ENCODE measurements around the gene WFDC6. TPM values are rescaled to one million over a fixed set of nuclear protein-coding genes. Genes with fewer than 3 reads are reported as not detected.

The WFDC6 gene
- total RNA-seq, 1 experiment from 2014 or later = not detected

DNA sequence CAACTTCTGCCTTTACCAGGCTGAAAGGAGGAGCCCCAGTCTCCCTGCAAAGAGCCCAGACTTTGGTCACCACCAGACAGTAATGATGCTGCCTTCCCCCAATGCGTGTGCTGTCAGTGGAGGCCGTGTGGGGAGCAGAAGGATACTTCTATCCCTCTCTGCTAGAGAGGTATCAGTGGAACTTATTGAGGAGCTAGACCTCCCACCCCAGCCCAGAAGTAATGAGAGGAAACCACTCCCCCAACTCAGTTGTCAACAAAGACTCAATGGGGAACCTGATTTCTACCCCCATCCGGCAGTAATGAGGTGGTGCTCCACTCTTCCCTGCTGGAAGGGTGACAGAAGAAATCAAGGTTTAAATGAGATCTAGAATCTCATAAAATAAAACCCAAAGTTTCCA lies 44.2 kb upstream of the WFDC6 start:
- H3K27me3 Mint-ChIP-seq (ENCODE audit: insufficient read depth, unreplicated experiment) = no peaks in the 10 kb centered on the region
- H3K36me3 Mint-ChIP-seq (ENCODE audit: insufficient read depth, unreplicated experiment) = no peaks in the 10 kb centered on the region
- Histone ChIP-seq H3K36me3 (ENCODE audit: control insufficient read depth, insufficient read depth, low read length) (no peaks in the 10 kb centered on the region), H3K4me1 (peaks cover 7% of the 10 kb centered on the region), H3K9me3 (no peaks in the 10 kb centered on the region), H3K27me3 (replicated peaks; ENCODE audit: control insufficient read depth, insufficient read depth, low read length) (no peaks in the 10 kb centered on the region), H3K4me3 (ENCODE audit: low read depth, low read length) (no peak overlapping the region)
- intact Hi-C loops (cut with micrococcal nuclease; ENCODE audit: unreplicated experiment) = no loop called here
- ChIA-PET POLR2A (no interaction called here), CTCF (interaction anchor here (0.6 kb wide), 1 partner anchor 187 kb away, joined by 3 read pairs; no protein-coding TSS in a partner anchor)
- TF ChIP-seq, protein P1, sequence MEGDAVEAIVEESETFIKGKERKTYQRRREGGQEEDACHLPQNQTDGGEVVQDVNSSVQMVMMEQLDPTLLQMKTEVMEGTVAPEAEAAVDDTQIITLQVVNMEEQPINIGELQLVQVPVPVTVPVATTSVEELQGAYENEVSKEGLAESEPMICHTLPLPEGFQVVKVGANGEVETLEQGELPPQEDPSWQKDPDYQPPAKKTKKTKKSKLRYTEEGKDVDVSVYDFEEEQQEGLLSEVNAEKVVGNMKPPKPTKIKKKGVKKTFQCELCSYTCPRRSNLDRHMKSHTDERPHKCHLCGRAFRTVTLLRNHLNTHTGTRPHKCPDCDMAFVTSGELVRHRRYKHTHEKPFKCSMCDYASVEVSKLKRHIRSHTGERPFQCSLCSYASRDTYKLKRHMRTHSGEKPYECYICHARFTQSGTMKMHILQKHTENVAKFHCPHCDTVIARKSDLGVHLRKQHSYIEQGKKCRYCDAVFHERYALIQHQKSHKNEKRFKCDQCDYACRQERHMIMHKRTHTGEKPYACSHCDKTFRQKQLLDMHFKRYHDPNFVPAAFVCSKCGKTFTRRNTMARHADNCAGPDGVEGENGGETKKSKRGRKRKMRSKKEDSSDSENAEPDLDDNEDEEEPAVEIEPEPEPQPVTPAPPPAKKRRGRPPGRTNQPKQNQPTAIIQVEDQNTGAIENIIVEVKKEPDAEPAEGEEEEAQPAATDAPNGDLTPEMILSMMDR (IDR thresholded peaks at IDR 0.05; ENCODE audit: insufficient read depth in 1 of 2, low read depth in 1 of 2, low read length in 1 of 2, severe bottlenecking in 1 of 2, unreplicated experiment in 1 of 2) = no peak
- no TSS peak for BruUV-seq (replicated peaks)
- no peaks in the 10 kb centered on the region for H3K9me3 Mint-ChIP-seq (ENCODE audit: unreplicated experiment)
- DNase-seq = no peak
- peaks cover 7% of the 10 kb centered on the region for H3K4me1 Mint-ChIP-seq (ENCODE audit: low read depth, unreplicated experiment)
- H3K27ac Mint-ChIP-seq (ENCODE audit: unreplicated experiment) = no peak overlapping the region
- no peak overlapping the region for H3K4me3 Mint-ChIP-seq (ENCODE audit: unreplicated experiment)

DNA sequence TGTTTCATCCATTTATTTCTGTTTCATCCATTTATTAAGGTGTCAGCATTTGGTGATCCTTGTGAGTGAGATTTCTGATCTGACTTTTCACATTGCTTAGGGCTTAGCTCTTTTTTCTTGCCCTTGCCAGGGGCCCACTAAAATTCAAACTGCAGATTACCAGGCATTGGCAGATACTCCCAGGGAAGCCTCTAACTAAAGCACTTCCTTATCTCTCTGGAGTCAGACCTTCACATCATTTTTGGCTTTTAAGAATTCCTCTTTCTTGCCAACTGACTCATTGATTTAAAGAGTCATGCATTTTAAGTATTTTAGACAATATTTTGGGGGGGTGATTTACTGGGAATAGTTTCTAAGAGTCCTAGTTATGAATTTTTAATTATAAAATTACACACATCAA lies 42.4 kb upstream of the WFDC6 start:
- H3K27me3 Mint-ChIP-seq (ENCODE audit: insufficient read depth, unreplicated experiment) = no peaks in the 10 kb centered on the region
- Histone ChIP-seq H3K36me3 (ENCODE audit: control insufficient read depth, insufficient read depth, low read length) (no peaks in the 10 kb centered on the region), H3K27me3 (replicated peaks; ENCODE audit: control insufficient read depth, insufficient read depth, low read length) (no peaks in the 10 kb centered on the region), H3K4me3 (ENCODE audit: low read depth, low read length) (no peak overlapping the region), H3K4me1 (peaks cover 14% of the 10 kb centered on the region), H3K9me3 (no peaks in the 10 kb centered on the region)
- H3K36me3 Mint-ChIP-seq (ENCODE audit: insufficient read depth, unreplicated experiment) = peaks cover 4% of the 10 kb centered on the region
- no peak for DNase-seq
- POLR2A ChIA-PET = no interaction called here
- H3K27ac Mint-ChIP-seq (ENCODE audit: unreplicated experiment) = no peak overlapping the region
- no peak overlapping the region for H3K4me3 Mint-ChIP-seq (ENCODE audit: unreplicated experiment)
- BruUV-seq (replicated peaks) = no TSS peak
- peaks cover 11% of the 10 kb centered on the region for H3K4me1 Mint-ChIP-seq (ENCODE audit: low read depth, unreplicated experiment)
- TF ChIP-seq, protein P1 (IDR thresholded peaks at IDR 0.05; ENCODE audit: insufficient read depth in 1 of 2, low read depth in 1 of 2, low read length in 1 of 2, severe bottlenecking in 1 of 2, unreplicated experiment in 1 of 2) = no peak
- intact Hi-C loops (cut with micrococcal nuclease; ENCODE audit: unreplicated experiment) = no loop called here
- H3K9me3 Mint-ChIP-seq (ENCODE audit: unreplicated experiment) = no peaks in the 10 kb centered on the region
- CTCF ChIA-PET = no interaction called here

DNA sequence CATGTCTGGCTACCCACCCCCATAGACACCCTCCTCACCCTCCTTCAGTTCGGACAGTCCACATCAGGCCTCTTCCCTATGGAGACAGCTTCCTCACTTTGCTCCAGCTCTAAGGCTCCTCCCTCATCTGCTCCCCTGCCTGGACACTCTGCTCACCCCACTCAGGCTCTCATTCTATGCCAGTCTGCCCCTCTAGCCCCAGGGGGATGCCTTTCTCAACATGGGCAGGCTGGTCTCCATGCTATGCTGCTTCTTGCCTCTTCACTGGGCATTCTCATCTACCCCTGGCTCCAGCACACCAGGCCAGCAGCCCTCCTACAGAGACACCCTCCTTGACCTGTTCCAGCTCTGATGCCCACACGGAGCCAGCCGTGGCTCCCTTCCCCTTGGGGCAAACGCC lies 39.9 kb upstream of the WFDC6 start, which contains the start of gene WFDC8:
WFDC8 (minus strand) TSS at position 101 of the 400 bp plus-strand sequence; CDS start at position 64, 37 bp downstream.
- Histone ChIP-seq H3K4me3 (ENCODE audit: low read depth, low read length) (no peak within 1 kb of the TSS), H3K36me3 (ENCODE audit: control insufficient read depth, insufficient read depth, low read length) (no peaks in the 10 kb centered on the region), H3K27me3 (replicated peaks; ENCODE audit: control insufficient read depth, insufficient read depth, low read length) (no peaks in the 10 kb centered on the region), H3K4me1 (peaks cover 27% of the 10 kb centered on the region), H3K9me3 (no peaks in the 10 kb centered on the region)
- BruUV-seq (replicated peaks) = no TSS peak
- DNase-seq = no peak
- peaks cover 6% of the 10 kb centered on the region for H3K36me3 Mint-ChIP-seq (ENCODE audit: insufficient read depth, unreplicated experiment)
- ChIA-PET CTCF (interaction anchor here (0.6 to 0.7 kb wide), 2 partner anchors 192 to 969 kb away, joined by 3 read pairs; no protein-coding TSS in a partner anchor), POLR2A (interaction anchor here (0.6 kb wide), 1 partner anchor 173 kb away, joined by 3 read pairs; no protein-coding TSS in a partner anchor)
- H3K27me3 Mint-ChIP-seq (ENCODE audit: insufficient read depth, unreplicated experiment) = no peaks in the 10 kb centered on the region
- TF ChIP-seq, protein P1 (IDR thresholded peaks at IDR 0.05; ENCODE audit: insufficient read depth in 1 of 2, low read depth in 1 of 2, low read length in 1 of 2, severe bottlenecking in 1 of 2, unreplicated experiment in 1 of 2) = no peak
- intact Hi-C loops (cut with micrococcal nuclease; ENCODE audit: unreplicated experiment) = no loop called here
- H3K4me1 Mint-ChIP-seq (ENCODE audit: low read depth, unreplicated experiment) = peaks cover 29% of the 10 kb centered on the region
- no peak within 1 kb of the TSS for H3K4me3 Mint-ChIP-seq (ENCODE audit: unreplicated experiment)
- no peaks in the 10 kb centered on the region for H3K9me3 Mint-ChIP-seq (ENCODE audit: unreplicated experiment)
- H3K27ac Mint-ChIP-seq (ENCODE audit: unreplicated experiment) = no peak within 1 kb of the TSS

All from Caco-2 (cell line).